Muscle of back (tissue), 11 donors: ENCODE measurements around the gene PPM1H. TPM values are rescaled to one million over a fixed set of nuclear protein-coding genes. Genes with fewer than 3 reads are reported as not detected.
A peak's percentile ranks its signal among the peaks of the same experiment; 100 is the strongest.

Experiments used
- DNase-seq, 3 donors: peaks; one replicate each; pipeline versions ENCODE4 v3.0.0 to v3.0.0-alpha.2; 2013
- polyA plus RNA-seq, 10 donors: library from polyadenylated mRNA; unstranded; fragments of 120-200 nt; gene quantifications; one replicate each; pipeline ENCODE4 v1.2.1, GENCODE V29; 2013; ENCODE audit not compliant: insufficient read length in 10 of 10

Gene PPM1H
- polyA plus RNA-seq, 10 donors, result 2.8 to 4.9 (median 3.5) TPM

- DNase-seq, result no peak
These were observed 316.0 kb downstream of the PPM1H start for GRCh38 chr12:62618930-62619329.

GRCh38 chr12:62618319-62618718 is 316.6 kb downstream of the PPM1H start:
- no peak for DNase-seq

GRCh38 chr12:62613081-62613480 is 321.9 kb downstream of the PPM1H start:
- DNase-seq, result peak in 2 of 3 donors; percentile 26 to 57

- DNase-seq, result no peak
These were observed 328.3 kb downstream of the PPM1H start for GRCh38 chr12:62606654-62607053.

- DNase-seq, result no peak
These were observed 329.0 kb downstream of the PPM1H start for GRCh38 chr12:62605981-62606380.

- peak in 2 of 3 donors; percentile 38 to 53 for DNase-seq
These were observed 330.1 kb downstream of the PPM1H start for GRCh38 chr12:62604871-62605270.

GRCh38 chr12:62604373-62604772 is 330.6 kb downstream of the PPM1H start:
- no peak for DNase-seq

GRCh38 chr12:62603811-62604098 is 331.2 kb downstream of the PPM1H start:
- DNase-seq, result no peak

- DNase-seq, result peak; percentile 87 to 96 (median 91)
These were observed 331.7 kb downstream of the PPM1H start for GRCh38 chr12:62603061-62603810.

- DNase-seq, result peak; percentile 93 to 98 (median 93)
These were observed 332.5 kb downstream of the PPM1H start for GRCh38 chr12:62602255-62603060.

GRCh38 chr12:62601765-62602164 is 333.2 kb downstream of the PPM1H start:
- no peak for DNase-seq

- peak in 1 of 3 donors; percentile 23 for DNase-seq
These were observed 335.0 kb downstream of the PPM1H start for GRCh38 chr12:62599854-62600437.

GRCh38 chr12:62598846-62599245 is 336.1 kb downstream of the PPM1H start:
- DNase-seq, result no peak

- no peak for DNase-seq
These were observed 337.7 kb downstream of the PPM1H start for GRCh38 chr12:62597253-62597652.

Other genes starting within 250 kb of the PPM1H start
- gene AVPR1A, start 216.1 kb upstream of the PPM1H start, polyA plus RNA-seq, result 10 to 100 TPM in 3 of 10 donors, 1 to 10 TPM in 7; 4.3 to 11.8 (median 7.0) TPM